Smooth muscle cell (in vitro differentiated cells): Measurements from ENCODE around the gene SNX5. TPM values are rescaled to one million over a fixed set of nuclear protein-coding genes. Genes with fewer than 3 reads are reported as not detected.

ENCODE experiments used
- DNase-seq: peaks from one replicate; lab custom pipeline; 2025; ENCODE audit not compliant: unreplicated experiment; lab: John Stamatoyannopoulos, UW
- H2AFZ ChIP-seq: fragments of 200-600 bp; sonication (generic); 2 replicates; pipeline ENCODE4 v1.6.0; 2016; ENCODE audit warnings: antibody characterized with exemption, low read depth, mild to moderate bottlenecking
- H3F3A ChIP-seq: fragments of 200-600 bp; sonication (generic); 2 replicates; pipeline ENCODE4 v1.6.0; 2017; ENCODE audit warnings: antibody characterized with exemption, low read depth
- H3K27ac ChIP-seq: fragments of 200-600 bp; sonication (generic); 2 replicates; pipeline ENCODE4 v1.5.1; 2016; ENCODE audit warnings: low read depth, mild to moderate bottlenecking
- H3K27me3 ChIP-seq: fragments of 200-600 bp; sonication (generic); 2 replicates; pipeline ENCODE4 v1.6.1; 2016; ENCODE audit warnings: low read depth, mild to moderate bottlenecking
- H3K36me3 ChIP-seq: fragments of 200-600 bp; sonication (generic); 2 replicates; pipeline ENCODE4 v1.5.1; 2016; ENCODE audit warnings: low read depth
- H3K4me1 ChIP-seq: fragments of 200-600 bp; sonication (generic); 2 replicates; pipeline ENCODE4 v1.5.1; 2016; ENCODE audit warnings: low read depth
- H3K4me2 ChIP-seq: fragments of 200-600 bp; sonication (generic); 2 replicates; pipeline ENCODE4 v1.6.0; 2016; ENCODE audit warnings: mild to moderate bottlenecking
- H3K4me3 ChIP-seq: fragments of 200-600 bp; sonication (generic); 2 replicates; pipeline ENCODE4 v1.5.1; 2016; ENCODE audit warnings: mild to moderate bottlenecking
- H3K79me2 ChIP-seq: fragments of 200-600 bp; sonication (generic); 2 replicates; pipeline ENCODE4 v1.6.0; 2016; ENCODE audit warnings: low read depth, mild to moderate bottlenecking
- H3K9ac ChIP-seq: fragments of 200-600 bp; sonication (generic); 2 replicates; pipeline ENCODE4 v1.6.0; 2016; ENCODE audit warnings: low read depth
- H3K9me3 ChIP-seq: fragments of 200-600 bp; sonication (generic); replicated peaks from 2 replicates; pipeline ENCODE4 v1.5.1; 2016; ENCODE audit warnings: low read depth
- H4K20me1 ChIP-seq: fragments of 200-600 bp; sonication (generic); 2 replicates; pipeline ENCODE4 v1.6.0; 2016; ENCODE audit warnings: low read depth
- CTCF ChIP-seq: fragments of 200-600 bp; sonication (generic); IDR thresholded peaks from 2 replicates; pipeline ENCODE4 v1.5.1; 2017; ENCODE audit warnings: borderline replicate concordance, mild to moderate bottlenecking, antibody characterized with exemption; ENCODE audit not compliant: insufficient read depth, poor library complexity, severe bottlenecking
- WGBS: methylation state at CpG from one replicate; pipeline ENCODE4 v1.1.7; 2016; ENCODE audit warnings: low lambda C conversion rate; 5-methylcytosine and 5-hydroxymethylcytosine counted together
- polyA plus RNA-seq: library from polyadenylated mRNA; unstranded; fragments of >200 nt; fragmentation: Nextera tagmentation; extraction: Ambion mirVana; gene quantifications from 2 replicates; pipeline ENCODE4 v1.2.1, GENCODE V29; 2016
- total RNA-seq: library from RNA; depleted of rRNA; stranded (reverse); fragments of >200 nt; gene quantifications from 2 replicates; pipeline ENCODE4 v1.2.3, GENCODE V29; 2014

The SNX5 gene
- total and polyA plus RNA-seq, 2 experiments from 2014 or later = 46.3 to 100 TPM

DNA sequence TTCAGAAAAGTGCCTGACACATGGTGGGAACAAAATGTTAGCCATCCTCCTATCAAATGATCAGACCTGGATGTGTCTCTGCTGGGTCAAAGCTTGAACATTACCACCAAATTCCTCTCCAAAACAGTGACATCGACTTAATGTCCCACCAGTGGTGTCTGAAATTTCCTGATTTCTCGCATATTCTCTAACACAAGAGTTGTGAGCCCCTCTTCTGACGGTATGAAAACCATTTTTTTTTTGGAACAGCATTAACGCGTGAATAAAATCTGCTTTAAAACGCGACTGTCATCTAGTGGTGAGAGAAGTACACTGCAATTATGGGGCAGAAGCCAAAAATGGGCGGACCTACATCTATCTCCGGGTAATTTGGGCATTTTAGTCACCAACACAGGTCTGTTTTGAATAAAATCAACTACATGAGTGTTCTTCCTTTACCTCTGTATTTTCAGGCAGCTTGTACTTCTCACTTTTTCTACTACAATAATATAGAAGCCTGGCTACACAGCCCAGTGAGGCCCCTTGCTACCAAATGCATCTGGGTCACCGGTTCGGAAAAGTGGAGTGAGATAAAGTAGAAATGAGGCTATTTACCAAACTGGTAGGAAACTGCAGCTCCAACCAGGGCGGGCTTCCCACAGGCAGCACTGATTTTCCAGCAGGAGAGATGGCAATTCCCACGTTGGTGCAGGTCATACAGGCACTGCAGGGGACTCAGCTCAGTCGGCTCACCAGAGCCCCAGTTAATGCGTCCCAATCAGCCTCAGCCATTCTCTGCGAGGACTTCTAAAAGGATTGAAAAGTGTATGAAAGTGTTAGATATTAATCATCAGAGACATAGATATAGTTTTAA is 27.6 kb upstream of the SNX5 start:
- no peaks in the 10 kb centered on the region for H4K20me1 ChIP-seq
- no peak for DNase-seq
- no peak overlapping the region for H3K9ac ChIP-seq
- H3K36me3 ChIP-seq = no peaks in the 10 kb centered on the region
- H3K4me1 ChIP-seq = no peaks in the 10 kb centered on the region
- H3K79me2 ChIP-seq = no peaks in the 10 kb centered on the region
- H3K4me3 ChIP-seq = no peak overlapping the region
- H3K27ac ChIP-seq = no peak overlapping the region
- 33% methylated on average over 16 of the region's 16 CpGs for WGBS
- H3F3A ChIP-seq = no peaks in the 10 kb centered on the region
- peak overlapping the region; percentile 74 for H3K4me2 ChIP-seq
- no peaks in the 10 kb centered on the region for H3K9me3 ChIP-seq
- H2AFZ ChIP-seq = peak overlapping the region; percentile 84
- H3K27me3 ChIP-seq = no peaks in the 10 kb centered on the region
- peak; percentile 94 for TF ChIP-seq CTCF

DNA sequence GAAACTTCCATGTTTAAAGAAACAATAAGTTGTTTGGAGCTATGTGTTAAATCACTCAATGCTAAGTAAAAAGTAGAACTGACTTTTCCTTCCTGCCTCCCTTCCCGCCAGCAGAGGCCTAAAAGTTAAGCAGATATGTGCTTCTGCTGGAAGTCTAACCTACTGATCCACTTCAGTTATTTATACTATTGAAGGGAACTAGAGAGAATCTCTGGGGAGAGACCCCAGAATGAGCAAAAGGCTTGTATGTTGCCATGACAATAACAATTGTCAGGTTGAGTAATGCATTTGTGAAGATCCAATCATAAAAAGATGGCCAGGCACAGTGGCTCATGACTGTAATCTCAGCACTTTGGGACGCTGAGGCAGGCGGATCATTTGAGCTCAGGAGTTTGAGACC is 25.0 kb upstream of the SNX5 start:
- 94% methylated on average over 3 of the region's 3 CpGs for WGBS
- H3K4me3 ChIP-seq = no peak overlapping the region
- no peaks in the 10 kb centered on the region for H3K36me3 ChIP-seq
- H3K4me2 ChIP-seq = no peak overlapping the region
- no peak overlapping the region for H3K9ac ChIP-seq
- TF ChIP-seq CTCF = no peak
- no peaks in the 10 kb centered on the region for H4K20me1 ChIP-seq
- no peaks in the 10 kb centered on the region for H3K27me3 ChIP-seq
- no peaks in the 10 kb centered on the region for H3F3A ChIP-seq
- H3K9me3 ChIP-seq = no peaks in the 10 kb centered on the region
- no peak overlapping the region for H3K27ac ChIP-seq
- H3K4me1 ChIP-seq = no peaks in the 10 kb centered on the region
- no peak overlapping the region for H2AFZ ChIP-seq
- DNase-seq = no peak
- no peaks in the 10 kb centered on the region for H3K79me2 ChIP-seq

GRCh38 chr20:17992847-17993513 is 24.4 kb upstream of the SNX5 start:
- Histone ChIP-seq H3K9me3 (no peaks in the 10 kb centered on the region), H3K4me2 (no peak overlapping the region), H3K9ac (no peak overlapping the region), H3K4me1 (no peaks in the 10 kb centered on the region), H3K27ac (no peak overlapping the region), H3K27me3 (no peaks in the 10 kb centered on the region), H3K36me3 (no peaks in the 10 kb centered on the region), H4K20me1 (no peaks in the 10 kb centered on the region), H3K79me2 (no peaks in the 10 kb centered on the region), H2AFZ (no peak overlapping the region), H3K4me3 (no peak overlapping the region), H3F3A (no peaks in the 10 kb centered on the region)
- no peak for TF ChIP-seq CTCF
- no peak for DNase-seq
- whole genome bisulfite sequencing = 92% methylated on average over 5 of the region's 5 CpGs
